HUES64 (cell line): ENCODE measurements around the gene TRPM6.

Experiments
- H3K27ac ChIP-seq: 2 replicates; pipeline ENCODE4 v1.7.0; 2013; ENCODE audit warnings: low read depth, low read length, inconsistent platforms
- H3K27me3 ChIP-seq: 2 replicates; pipeline ENCODE4 v1.6.1; 2013; ENCODE audit warnings: mild to moderate bottlenecking, low read length; ENCODE audit not compliant: insufficient read depth
- H3K36me3 ChIP-seq: 2 replicates; pipeline ENCODE4 v1.6.1; 2013; ENCODE audit warnings: mild to moderate bottlenecking, low read length; ENCODE audit not compliant: insufficient read depth
- H3K4me1 ChIP-seq: 2 replicates; pipeline ENCODE4 v1.6.1; 2013; ENCODE audit warnings: mild to moderate bottlenecking, low read length, moderate library complexity; ENCODE audit not compliant: insufficient read depth
- H3K4me3 ChIP-seq: 2 replicates; pipeline ENCODE4 v1.5.1; 2013; ENCODE audit warnings: mild to moderate bottlenecking, low read length, moderate library complexity
- H3K9ac ChIP-seq: 2 replicates; pipeline ENCODE4 v1.6.1; 2013; ENCODE audit warnings: mild to moderate bottlenecking, low read depth, low read length
- H3K9me3 ChIP-seq: 2 replicates; pipeline ENCODE4 v1.6.1; 2013; ENCODE audit warnings: low read depth, low read length; ENCODE audit not compliant: insufficient read depth
- WGBS: fragments of 150-250, 120-280 bp; methylation state at CpG from one replicate; pipeline ENCODE4 v1.1.7; 2013; ENCODE audit warnings: missing lambda C conversion rate; 5-methylcytosine and 5-hydroxymethylcytosine counted together

The TRPM6 gene

GRCh38 chr9:74719306-74719705 lies 168.4 kb downstream of the TRPM6 start:
- H3K27ac ChIP-seq: no peak overlapping the region
- no peaks in the 10 kb centered on the region for H3K27me3 ChIP-seq
- H3K9me3 ChIP-seq: no peaks in the 10 kb centered on the region
- H3K36me3 ChIP-seq: no peaks in the 10 kb centered on the region
- no peak overlapping the region for H3K4me3 ChIP-seq
- WGBS: no CpG with 5 or more reads among the region's 1 CpG
- H3K4me1 ChIP-seq: no peaks in the 10 kb centered on the region
- no peak overlapping the region for H3K9ac ChIP-seq

GRCh38 chr9:74718709-74719108 lies 169.0 kb downstream of the TRPM6 start:
- no peaks in the 10 kb centered on the region for H3K4me1 ChIP-seq
- 89% methylated on average over 2 of the region's 2 CpGs for WGBS
- H3K9ac ChIP-seq: no peak overlapping the region
- no peaks in the 10 kb centered on the region for H3K9me3 ChIP-seq
- no peak overlapping the region for H3K4me3 ChIP-seq
- no peaks in the 10 kb centered on the region for H3K36me3 ChIP-seq
- no peak overlapping the region for H3K27ac ChIP-seq
- H3K27me3 ChIP-seq: no peaks in the 10 kb centered on the region

DNA sequence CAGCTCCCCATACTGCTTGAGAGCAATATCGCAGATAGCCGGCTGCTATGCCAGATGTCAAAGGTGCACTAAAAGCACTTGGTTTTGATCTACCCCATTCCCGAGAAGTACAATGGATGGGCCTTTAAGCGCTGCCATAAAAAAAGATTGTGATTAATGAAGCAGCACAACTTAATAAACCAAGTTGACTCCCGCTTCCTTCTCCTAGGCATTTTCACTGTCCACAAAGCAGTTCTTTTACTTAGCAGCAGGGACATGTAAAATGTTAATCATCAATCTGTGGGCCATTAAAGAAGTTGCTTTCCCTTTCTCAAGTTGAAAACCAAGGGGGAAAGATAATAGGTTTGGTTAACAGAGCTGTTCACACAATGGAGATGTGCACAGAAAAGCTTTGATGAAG lies 176.4 kb downstream of the TRPM6 start:
- 94% methylated on average over 5 of the region's 5 CpGs for WGBS
- Histone ChIP-seq H3K27ac (no peak overlapping the region), H3K4me1 (no peaks in the 10 kb centered on the region), H3K4me3 (no peak overlapping the region), H3K27me3 (no peaks in the 10 kb centered on the region), H3K9ac (no peak overlapping the region), H3K9me3 (no peaks in the 10 kb centered on the region), H3K36me3 (no peaks in the 10 kb centered on the region)

DNA sequence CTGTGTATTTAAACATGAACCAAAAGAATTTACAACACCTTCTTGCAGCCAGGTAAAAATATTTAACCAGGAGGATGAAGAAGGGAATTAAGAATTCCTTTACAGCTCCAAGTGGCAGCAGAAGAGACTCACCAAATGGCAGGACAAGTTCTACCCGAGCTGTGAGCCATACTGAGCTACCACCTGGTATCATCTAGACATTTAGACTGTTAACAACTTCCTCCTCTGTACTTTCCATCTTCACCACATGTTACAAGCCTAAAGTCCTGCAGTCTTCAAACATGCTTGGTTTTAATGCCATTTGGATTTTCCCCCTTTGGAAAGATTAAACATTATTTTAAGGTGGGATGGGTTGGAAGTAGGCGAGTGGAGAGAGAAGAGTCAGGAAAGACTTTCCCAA lies 190.2 kb downstream of the TRPM6 start:
- no peaks in the 10 kb centered on the region for H3K27me3 ChIP-seq
- no peak overlapping the region for H3K9ac ChIP-seq
- no peaks in the 10 kb centered on the region for H3K9me3 ChIP-seq
- H3K4me1 ChIP-seq: no peaks in the 10 kb centered on the region
- H3K27ac ChIP-seq: no peak overlapping the region
- no peaks in the 10 kb centered on the region for H3K36me3 ChIP-seq
- WGBS: 93% methylated on average over 1 of the region's 2 CpGs
- no peak overlapping the region for H3K4me3 ChIP-seq

DNA sequence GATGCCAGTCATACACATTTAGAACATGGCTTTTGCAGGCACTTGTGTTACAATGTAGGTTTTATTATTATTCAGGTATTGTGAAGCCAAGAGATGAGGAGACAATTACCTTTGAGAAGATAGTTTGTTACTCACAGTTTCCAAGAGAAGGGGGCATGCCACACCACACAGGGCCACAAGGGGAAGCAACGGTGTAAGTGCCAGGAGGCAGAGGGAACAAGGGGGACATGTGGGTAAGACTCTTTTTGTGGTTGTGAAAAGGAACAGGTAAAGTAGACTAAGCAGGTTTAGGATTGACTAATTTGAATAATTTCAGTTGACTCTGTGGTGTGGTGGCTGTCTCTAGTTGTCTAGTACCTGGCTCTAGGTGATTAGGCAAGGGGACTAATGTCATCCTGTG lies 191.2 kb downstream of the TRPM6 start:
- Histone ChIP-seq H3K4me3 (no peak overlapping the region), H3K4me1 (no peaks in the 10 kb centered on the region), H3K27me3 (no peaks in the 10 kb centered on the region), H3K9ac (no peak overlapping the region), H3K36me3 (no peaks in the 10 kb centered on the region), H3K9me3 (no peaks in the 10 kb centered on the region), H3K27ac (no peak overlapping the region)
- 83% methylated on average over 1 of the region's 1 CpG for whole genome bisulfite sequencing

DNA sequence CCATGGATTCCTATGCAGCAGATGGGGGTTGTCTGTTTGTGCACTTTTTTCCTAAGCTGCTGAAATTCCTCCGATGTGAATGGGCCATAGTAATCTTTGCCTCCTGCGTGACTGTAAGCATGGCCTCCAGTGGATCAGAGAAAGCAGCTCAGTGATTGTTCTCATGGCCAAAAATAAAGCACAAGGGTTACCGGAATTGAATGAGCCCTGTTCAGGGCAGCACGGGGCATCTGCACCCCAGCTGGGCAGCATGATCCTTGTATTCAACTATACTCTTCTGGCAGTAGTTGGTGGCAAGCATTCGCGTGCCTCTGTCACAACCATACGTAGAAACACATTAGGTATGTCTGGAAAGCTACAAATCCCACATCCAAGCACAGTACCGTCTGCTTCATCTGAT lies 196.7 kb downstream of the TRPM6 start:
- 95% methylated on average over 7 of the region's 8 CpGs for WGBS
- no peak overlapping the region for H3K4me3 ChIP-seq
- no peaks in the 10 kb centered on the region for H3K4me1 ChIP-seq
- H3K9me3 ChIP-seq: no peaks in the 10 kb centered on the region
- no peaks in the 10 kb centered on the region for H3K36me3 ChIP-seq
- no peak overlapping the region for H3K27ac ChIP-seq
- H3K27me3 ChIP-seq: no peaks in the 10 kb centered on the region
- H3K9ac ChIP-seq: no peak overlapping the region

GRCh38 chr9:74683322-74683721 lies 204.4 kb downstream of the TRPM6 start:
- Histone ChIP-seq H3K27me3 (no peaks in the 10 kb centered on the region), H3K9ac (no peak overlapping the region), H3K4me1 (no peaks in the 10 kb centered on the region), H3K4me3 (no peak overlapping the region), H3K27ac (no peak overlapping the region), H3K36me3 (no peaks in the 10 kb centered on the region), H3K9me3 (no peaks in the 10 kb centered on the region)
- 94% methylated on average over 4 of the region's 4 CpGs for WGBS

DNA sequence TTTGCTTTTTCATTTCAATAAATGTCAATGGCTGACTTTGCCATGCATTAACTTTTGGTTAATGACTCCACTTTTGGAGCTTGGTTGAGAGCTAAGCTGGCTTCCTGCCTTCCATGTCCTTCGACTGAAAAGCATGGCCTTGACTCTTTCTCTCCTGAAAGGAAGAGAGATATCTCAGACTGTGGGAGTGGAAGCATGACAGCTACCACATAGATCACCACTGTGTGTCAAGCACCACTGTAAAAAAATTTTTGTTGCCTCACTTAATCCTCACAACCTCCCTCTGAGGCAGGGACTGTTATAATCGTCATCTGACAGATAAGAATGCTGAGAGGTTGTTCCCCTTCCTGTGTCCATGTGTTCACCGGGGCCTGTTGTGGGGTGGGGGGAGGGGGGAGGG lies 205.8 kb downstream of the TRPM6 start:
- Histone ChIP-seq H3K9me3 (no peaks in the 10 kb centered on the region), H3K4me1 (no peaks in the 10 kb centered on the region), H3K4me3 (no peak overlapping the region), H3K27ac (no peak overlapping the region), H3K9ac (no peak overlapping the region), H3K36me3 (no peaks in the 10 kb centered on the region), H3K27me3 (no peaks in the 10 kb centered on the region)
- 91% methylated on average over 3 of the region's 3 CpGs for WGBS

GRCh38 chr9:74674077-74674476 lies 213.6 kb downstream of the TRPM6 start:
- WGBS: 89% methylated on average over 6 of the region's 6 CpGs
- H3K4me1 ChIP-seq: no peaks in the 10 kb centered on the region; the same call in 1 of the 2 replicates
- no peak overlapping the region for H3K4me3 ChIP-seq

More at GRCh38 chr9:74674077-74674476, 213.6 kb downstream of the TRPM6 start:
- no peak overlapping the region for H3K27ac ChIP-seq
- no peaks in the 10 kb centered on the region for H3K9me3 ChIP-seq
- no peaks in the 10 kb centered on the region for H3K27me3 ChIP-seq
- H3K9ac ChIP-seq: no peak overlapping the region
- H3K36me3 ChIP-seq: no peaks in the 10 kb centered on the region
